Peyer's patch (tissue), 4 donors: ENCODE results near the gene EPOP. TPM values are rescaled to one million over a fixed set of nuclear protein-coding genes. Genes with fewer than 3 reads are reported as not detected.
"Not testable (repeated sequence)": the region's sequence is repeated elsewhere in the genome, so short reads cannot be mapped to it uniquely, and the experiment has no call there.

Experiments
- DNase-seq, 3 donors: peaks; one replicate each; pipeline ENCODE4 v3.0.0-alpha.2; 2017 to 2019
- H3K27ac ChIP-seq, 4 donors: fragments of 200-600 bp; sonication (generic); one replicate each; pipeline ENCODE4 v1.5.1; 2016 to 2019
- H3K27me3 ChIP-seq, 2 donors: fragments of 200-600 bp; sonication (generic); one replicate each; pipeline ENCODE4 v1.5.1; 2019
- H3K36me3 ChIP-seq, 3 donors: fragments of 200-600 bp; sonication (generic); one replicate each; pipeline ENCODE4 v1.5.1; 2016 to 2019
- H3K4me1 ChIP-seq, 4 donors: fragments of 200-600 bp; sonication (generic); one replicate each; pipeline ENCODE4 v1.5.1; 2016 to 2019
- H3K4me3 ChIP-seq, 4 donors: fragments of 200-600 bp; sonication (generic); 1 replicate in 3 of 4; 2 replicates in 1 of 4; pipeline ENCODE4 v1.5.1; 2016 to 2019; ENCODE audit warnings: mild to moderate bottlenecking in 1 of 4
- H3K9me3 ChIP-seq, 4 donors: fragments of 200-600 bp; sonication (generic); one replicate each; pipeline ENCODE4 v1.5.1; 2016 to 2019; ENCODE audit warnings: mild to moderate bottlenecking in 1 of 4
- POLR2A ChIP-seq, 2 donors: fragments of 450-650 bp; IDR thresholded peaks; one replicate each; pipeline ENCODE4 v1.5.1; 2017; ENCODE audit warnings: antibody characterized with exemption in 2 of 2, mild to moderate bottlenecking in 2 of 2, moderate library complexity in 2 of 2
- total RNA-seq, 4 donors: library from RNA; depleted of rRNA; stranded (reverse); fragments of >200 nt; gene quantifications; one replicate each; pipeline ENCODE4 v1.1.0, GENCODE V29; 2016
- TF ChIP-seq, protein P1 (sequence below), 6 experiments: fragments of 450-650 bp in 4 of 6; fragments of 200-600 bp in 2 of 6; sonication (generic) in 1 of 6; IDR thresholded peaks; one replicate each; pipeline ENCODE4 v1.5.1; 2017 to 2019; ENCODE audit warnings: antibody characterized with exemption in 6 of 6, mild to moderate bottlenecking in 3 of 6, moderate library complexity in 1 of 6

Gene EPOP
- total RNA-seq, 4 donors from 2014 or later = 0.54 to 3.3 TPM; not detected in 2

DNA sequence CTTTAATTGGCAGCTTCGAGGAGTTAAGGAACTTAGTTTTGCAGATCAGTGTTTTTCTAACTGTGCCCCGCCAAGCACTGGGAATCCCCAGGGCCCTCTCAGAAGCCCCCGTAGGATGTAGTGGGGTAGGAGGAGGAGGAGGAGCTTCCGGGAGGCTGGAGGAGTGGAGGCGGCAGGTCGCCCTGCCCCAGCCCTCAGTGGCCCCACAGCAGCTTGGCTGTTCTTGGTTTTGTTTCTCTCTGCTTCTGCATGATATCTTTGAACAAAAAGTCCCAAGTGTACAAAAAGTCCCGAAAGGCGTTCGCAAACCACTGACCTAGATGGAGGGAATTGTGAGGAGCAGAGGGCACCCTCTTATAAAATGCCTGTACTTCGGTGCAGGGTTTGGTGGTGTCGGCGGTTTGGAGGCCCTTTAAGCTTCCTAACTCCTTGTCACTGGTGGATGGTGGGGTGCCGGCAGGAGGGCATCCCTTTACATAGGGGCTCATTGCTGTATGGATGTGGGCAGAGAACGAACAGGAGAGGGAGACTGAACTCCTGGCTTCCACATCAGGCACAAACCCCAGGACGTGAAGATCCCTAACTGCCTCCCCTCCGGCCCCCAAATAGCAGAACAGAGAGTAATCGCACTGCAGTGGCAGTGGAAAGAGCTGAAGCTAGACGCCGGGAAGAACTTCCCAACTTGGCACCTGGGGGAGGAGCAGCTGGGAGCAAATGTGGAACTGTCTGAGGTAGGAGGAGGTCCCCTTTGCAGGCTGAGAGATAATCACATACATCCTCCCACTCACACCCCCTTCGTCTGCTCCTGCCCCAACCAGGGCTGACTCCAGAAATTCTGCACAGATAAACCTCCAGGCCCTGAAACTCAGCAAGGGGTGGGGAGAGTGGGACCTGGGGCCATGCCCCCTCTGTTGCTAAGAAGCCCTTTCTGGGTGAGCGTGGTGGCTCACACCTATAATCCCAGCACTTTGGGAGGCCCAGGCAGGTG lies 20.1 kb downstream of the EPOP start:
- H3K27me3 ChIP-seq = no peaks in the 10 kb centered on the region

DNA sequence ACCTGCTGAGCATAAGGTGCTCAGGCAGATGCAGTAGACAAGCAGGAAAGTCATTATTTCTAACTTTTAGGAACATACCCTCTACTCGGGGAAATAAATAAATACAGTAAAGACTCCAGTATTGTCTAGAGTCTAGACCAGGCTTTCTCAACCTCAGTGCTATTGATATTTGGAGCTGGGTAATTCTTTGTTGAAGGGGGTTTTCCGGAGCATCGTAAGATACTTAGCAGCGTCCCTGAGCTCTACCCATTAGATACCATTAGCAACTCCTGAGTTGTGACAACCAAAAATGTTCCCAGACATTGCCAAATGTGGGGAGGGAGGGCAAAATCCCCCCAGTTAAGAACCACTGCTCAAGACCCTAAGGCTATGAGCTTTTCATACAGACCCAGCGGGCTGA lies 21.1 kb downstream of the EPOP start:
- Histone ChIP-seq H3K4me1 (no peaks in the 10 kb centered on the region), H3K36me3 (no peaks in the 10 kb centered on the region), H3K4me3 (no peak overlapping the region), H3K9me3 (no peaks in the 10 kb centered on the region), H3K27ac (no peak overlapping the region), H3K27me3 (no peaks in the 10 kb centered on the region)
- DNase-seq = no peak
- no peak for TF ChIP-seq POLR2A (IDR thresholded peaks at IDR 0.05)
- TF ChIP-seq, protein P1, sequence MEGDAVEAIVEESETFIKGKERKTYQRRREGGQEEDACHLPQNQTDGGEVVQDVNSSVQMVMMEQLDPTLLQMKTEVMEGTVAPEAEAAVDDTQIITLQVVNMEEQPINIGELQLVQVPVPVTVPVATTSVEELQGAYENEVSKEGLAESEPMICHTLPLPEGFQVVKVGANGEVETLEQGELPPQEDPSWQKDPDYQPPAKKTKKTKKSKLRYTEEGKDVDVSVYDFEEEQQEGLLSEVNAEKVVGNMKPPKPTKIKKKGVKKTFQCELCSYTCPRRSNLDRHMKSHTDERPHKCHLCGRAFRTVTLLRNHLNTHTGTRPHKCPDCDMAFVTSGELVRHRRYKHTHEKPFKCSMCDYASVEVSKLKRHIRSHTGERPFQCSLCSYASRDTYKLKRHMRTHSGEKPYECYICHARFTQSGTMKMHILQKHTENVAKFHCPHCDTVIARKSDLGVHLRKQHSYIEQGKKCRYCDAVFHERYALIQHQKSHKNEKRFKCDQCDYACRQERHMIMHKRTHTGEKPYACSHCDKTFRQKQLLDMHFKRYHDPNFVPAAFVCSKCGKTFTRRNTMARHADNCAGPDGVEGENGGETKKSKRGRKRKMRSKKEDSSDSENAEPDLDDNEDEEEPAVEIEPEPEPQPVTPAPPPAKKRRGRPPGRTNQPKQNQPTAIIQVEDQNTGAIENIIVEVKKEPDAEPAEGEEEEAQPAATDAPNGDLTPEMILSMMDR (IDR thresholded peaks at IDR 0.05) = no peak

More for the DNA sequence above, 20.1 kb downstream of the EPOP start:
- TF ChIP-seq, protein P1 (IDR thresholded peaks at IDR 0.05) = no peak
- no peak for TF ChIP-seq POLR2A (IDR thresholded peaks at IDR 0.05)
- Histone ChIP-seq H3K4me3 (no peak overlapping the region), H3K9me3 (no peaks in the 10 kb centered on the region), H3K4me1 (no peaks in the 10 kb centered on the region), H3K27ac (no peak overlapping the region), H3K36me3 (no peaks in the 10 kb centered on the region)
- DNase-seq = no peak

DNA sequence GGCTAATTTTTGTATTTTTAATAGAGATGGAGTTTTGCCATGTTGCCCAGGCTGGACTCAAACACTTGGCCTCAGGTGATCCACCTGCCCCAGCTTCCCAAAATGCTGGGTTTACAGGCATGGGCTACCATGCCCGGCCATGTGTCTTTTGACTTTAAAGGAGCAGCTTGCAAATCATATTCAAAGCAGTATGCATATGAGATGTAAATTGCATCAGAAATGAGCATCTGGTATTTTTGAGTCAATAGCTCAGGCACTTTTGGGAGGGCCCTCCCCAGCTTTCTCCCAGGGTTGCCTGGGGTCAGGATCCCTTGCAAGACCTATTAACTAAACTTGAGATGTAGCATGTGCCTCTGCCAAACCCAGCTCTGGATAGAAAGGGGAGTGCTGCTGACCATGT lies 21.5 kb downstream of the EPOP start:
- Histone ChIP-seq H3K27me3 (no peaks in the 10 kb centered on the region), H3K4me1 (no peaks in the 10 kb centered on the region), H3K36me3 (no peaks in the 10 kb centered on the region), H3K27ac (no peak overlapping the region), H3K4me3 (no peak overlapping the region), H3K9me3 (no peaks in the 10 kb centered on the region)
- TF ChIP-seq, protein P1 (IDR thresholded peaks at IDR 0.05) = no peak
- no peak for TF ChIP-seq POLR2A (IDR thresholded peaks at IDR 0.05)
- no peak for DNase-seq

DNA sequence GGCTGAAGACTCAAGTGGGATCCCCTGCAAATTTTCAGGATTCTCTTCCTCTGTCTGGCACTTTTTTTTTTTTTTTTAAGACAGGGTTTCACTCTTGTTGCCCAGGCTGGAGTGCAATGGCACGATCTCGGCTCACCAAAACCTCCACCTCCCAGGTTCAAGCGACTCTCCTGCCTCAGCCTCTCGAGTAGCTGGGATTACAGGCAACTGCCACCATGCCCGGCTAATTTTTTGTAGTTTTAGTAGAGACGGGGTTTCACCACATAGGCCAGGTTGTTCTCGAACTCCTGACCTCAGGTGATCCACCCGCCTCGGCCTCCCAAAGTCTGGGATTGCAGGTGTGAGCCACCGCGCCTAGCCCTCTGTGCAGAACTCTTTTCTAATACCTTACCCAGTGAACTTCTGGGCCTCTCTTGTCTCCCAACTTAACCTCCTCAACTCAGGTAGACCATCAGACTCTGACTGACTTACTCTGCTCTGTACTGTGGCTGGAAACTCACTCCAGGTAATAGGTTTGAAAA lies 24.0 kb downstream of the EPOP start:
- not testable (repeated sequence) for H3K4me1 ChIP-seq, H3K9me3 ChIP-seq, H3K36me3 ChIP-seq, H3K27ac ChIP-seq, H3K4me3 ChIP-seq, H3K27me3 ChIP-seq, DNase-seq

DNA sequence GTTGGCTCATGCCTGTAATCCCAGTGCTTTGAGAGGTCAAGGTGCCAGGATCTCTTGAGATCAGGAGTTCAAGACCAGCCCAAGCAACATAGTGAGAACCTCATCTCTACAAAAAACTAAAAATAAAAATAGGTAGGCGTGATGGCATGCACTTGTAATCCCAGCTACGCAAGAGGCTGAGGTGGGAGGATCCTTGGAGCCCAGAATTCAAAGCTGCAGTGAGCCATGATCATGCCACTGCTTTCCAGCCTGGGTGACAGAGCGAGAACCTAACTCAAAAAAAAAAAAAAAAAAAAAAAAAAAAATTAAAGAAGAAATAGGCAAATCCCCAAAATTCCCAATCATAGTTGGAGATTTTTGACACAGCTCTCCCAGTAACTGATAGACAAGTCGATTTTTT lies 36.8 kb downstream of the EPOP start:
- TF ChIP-seq, protein P1 (IDR thresholded peaks at IDR 0.05) = no peak
- no peak for TF ChIP-seq POLR2A (IDR thresholded peaks at IDR 0.05)
- Histone ChIP-seq H3K27me3 (no peaks in the 10 kb centered on the region), H3K27ac (no peak overlapping the region), H3K36me3 (no peaks in the 10 kb centered on the region), H3K9me3 (no peaks in the 10 kb centered on the region), H3K4me1 (no peaks in the 10 kb centered on the region), H3K4me3 (no peak overlapping the region)
- no peak for DNase-seq

DNA sequence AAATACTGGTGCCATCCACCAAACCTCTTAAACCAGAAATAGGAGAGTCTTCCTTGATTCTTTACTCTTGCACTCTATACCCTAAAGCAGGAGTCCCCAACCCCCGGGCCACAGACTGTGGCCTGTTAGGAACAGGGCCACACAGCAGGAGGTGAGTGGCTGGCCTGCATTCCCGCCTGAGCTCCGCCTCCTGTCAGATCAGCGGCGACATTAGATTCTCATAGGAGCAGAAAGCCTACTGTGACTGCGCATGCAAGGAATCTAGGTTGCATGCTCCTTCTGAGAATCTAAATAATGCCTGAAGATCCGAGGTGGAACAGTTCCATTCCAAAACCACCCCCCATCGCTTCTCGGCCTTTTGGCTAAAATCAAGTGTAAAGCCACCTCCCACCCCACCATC lies 38.7 kb downstream of the EPOP start:
- H3K9me3 ChIP-seq = no peaks in the 10 kb centered on the region
- H3K27ac ChIP-seq = no peak overlapping the region
- no peaks in the 10 kb centered on the region for H3K27me3 ChIP-seq
- TF ChIP-seq, protein P1 (IDR thresholded peaks at IDR 0.05) = no peak
- TF ChIP-seq POLR2A (IDR thresholded peaks at IDR 0.05) = no peak
- DNase-seq = peak in 1 of 3 donors; percentile 11
- H3K4me1 ChIP-seq = no peaks in the 10 kb centered on the region
- no peak overlapping the region for H3K4me3 ChIP-seq
- H3K36me3 ChIP-seq = no peaks in the 10 kb centered on the region
